A172 (cell line): ENCODE data around the gene HTR6. TPM values are rescaled to one million over a fixed set of nuclear protein-coding genes. Genes with fewer than 3 reads are reported as not detected.

Experiments
- DNase-seq: peaks from one replicate; pipeline ENCODE4 v3.0.0-alpha.2; 2015; ENCODE audit warnings: low spot score
- total RNA-seq: library from RNA; depleted of rRNA; stranded (reverse); fragments of >200 nt; shearing (Covaris generic); gene quantifications from 2 replicates; pipeline ENCODE4 v1.2.3, GENCODE V29; 2014; rRNA removed

The HTR6 gene
- total RNA-seq, 1 experiment from 2014 or later, result not detected

- no peak for DNase-seq
Measured at GRCh38 chr1:19720973-19721372, 56.3 kb downstream of the HTR6 start.

DNA sequence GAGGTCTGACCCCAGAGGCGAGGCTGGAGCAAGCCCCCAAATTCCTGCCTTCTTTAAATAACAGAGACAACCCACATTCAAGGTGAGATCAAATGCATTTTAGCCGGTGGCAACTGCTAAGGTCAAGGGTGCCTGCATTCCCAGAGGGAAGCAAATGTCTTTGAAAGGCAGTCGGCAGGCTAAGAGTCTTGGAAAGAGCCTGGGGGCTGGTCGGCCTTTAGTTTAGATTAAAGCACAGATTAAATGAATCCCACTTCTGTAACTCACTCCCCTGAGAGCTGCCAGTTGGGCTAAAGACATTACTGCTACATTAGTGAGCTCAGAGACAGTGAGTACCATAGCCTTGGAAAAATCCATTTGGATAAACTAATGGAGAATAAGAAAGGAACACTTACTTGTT is 59.2 kb downstream of the HTR6 start:
- DNase-seq, result no peak

GRCh38 chr1:19725606-19726005 is 60.9 kb downstream of the HTR6 start:
- no peak for DNase-seq

- DNase-seq, result no peak
Measured at GRCh38 chr1:19728413-19729145, 63.9 kb downstream of the HTR6 start.

DNA sequence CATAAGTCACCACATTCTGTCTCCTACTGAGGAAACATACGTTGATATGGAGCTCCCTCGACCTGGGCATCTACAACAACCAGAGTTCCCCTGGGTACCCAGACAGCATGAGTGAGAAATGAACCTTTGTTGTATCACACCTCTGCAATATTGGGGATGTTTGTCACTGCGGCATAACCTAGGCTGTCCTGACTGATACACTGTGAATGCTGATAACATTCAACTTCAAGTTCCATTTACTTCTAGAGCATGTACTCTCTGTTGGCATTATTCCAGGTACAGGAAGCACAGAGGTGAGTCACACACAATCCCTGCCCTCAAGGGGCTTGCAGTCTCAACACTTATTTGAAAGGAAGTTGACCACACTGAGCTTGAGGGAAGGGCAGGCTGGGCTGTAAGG is 65.6 kb downstream of the HTR6 start:
- DNase-seq, result no peak

Other genes with a start within 250 kb of the HTR6 start
- gene CAPZB, start 179.3 kb upstream of the HTR6 start, total RNA-seq, result 40.0 and 68.8 TPM in 2 replicates
- 10.9 and 11.7 TPM in 2 replicates for gene NBL1, start 20.6 kb upstream of the HTR6 start, total RNA-seq
- gene TMCO4, start 135.0 kb downstream of the HTR6 start, total RNA-seq, result 4.0 and 12.6 TPM in 2 replicates
- gene RNF186, start 150.4 kb downstream of the HTR6 start, total RNA-seq, result not detected in 2 replicates
- gene OTUD3, start 217.5 kb downstream of the HTR6 start, total RNA-seq, result 2.4 and 3.1 TPM in 2 replicates